Loucy (cell line): Measurements from ENCODE around the gene PLCG2.
"Not testable (repeated sequence)": the region's sequence is repeated elsewhere in the genome, so short reads cannot be mapped to it uniquely, and the experiment has no call there.

Experiments
- H2AFZ ChIP-seq: fragments of 200-600 bp; sonication (generic); 2 replicates; pipeline ENCODE4 v1.6.0; 2016; ENCODE audit warnings: antibody characterized with exemption, mild to moderate bottlenecking, low read length, moderate library complexity
- H3F3A ChIP-seq: fragments of 200-600 bp; 2 replicates; pipeline ENCODE4 v1.6.0; 2016; ENCODE audit warnings: antibody characterized with exemption, low read depth, mild to moderate bottlenecking
- H3K27me3 ChIP-seq: fragments of 200-600 bp; sonication (generic); 2 replicates; pipeline ENCODE4 v1.6.1; 2014; ENCODE audit warnings: low read length, mild to moderate bottlenecking; ENCODE audit not compliant: insufficient read depth, poor library complexity, severe bottlenecking
- H3K36me3 ChIP-seq: fragments of 200-600 bp; sonication (generic); 2 replicates; pipeline ENCODE4 v1.6.1; 2016; ENCODE audit warnings: low read length; ENCODE audit not compliant: insufficient read depth
- H3K4me1 ChIP-seq: fragments of 200-600 bp; sonication (generic); 2 replicates; pipeline ENCODE4 v1.5.1; 2014; ENCODE audit warnings: low read length, mild to moderate bottlenecking; ENCODE audit not compliant: insufficient read depth, poor library complexity, severe bottlenecking
- H3K4me2 ChIP-seq: fragments of 200-600 bp; sonication (generic); 2 replicates; pipeline ENCODE4 v1.6.0; 2014; ENCODE audit warnings: antibody characterized with exemption, low read length, low read depth, mild to moderate bottlenecking; ENCODE audit not compliant: poor library complexity, severe bottlenecking
- H3K4me3 ChIP-seq: fragments of 200-600 bp; sonication (generic); 2 replicates; pipeline ENCODE4 v1.5.1; 2014; ENCODE audit warnings: low read length, mild to moderate bottlenecking, mixed read lengths; ENCODE audit not compliant: poor library complexity, severe bottlenecking
- H3K79me2 ChIP-seq: fragments of 200-600 bp; sonication (generic); 2 replicates; pipeline ENCODE4 v1.6.1; 2014; ENCODE audit warnings: low read length; ENCODE audit not compliant: insufficient read depth
- H3K9ac ChIP-seq: fragments of 200-600 bp; sonication (generic); 2 replicates; pipeline ENCODE4 v1.6.0; 2014; ENCODE audit warnings: mild to moderate bottlenecking, low read depth, low read length, moderate library complexity; ENCODE audit not compliant: poor library complexity, severe bottlenecking
- H3K9me2 ChIP-seq: fragments of 200-600 bp; sonication (generic); replicated peaks from 2 replicates; pipeline ENCODE4 v1.6.1; 2016; ENCODE audit warnings: low read depth, low read length, mixed read lengths
- H3K9me3 ChIP-seq: fragments of 200-600 bp; sonication (generic); 2 replicates; pipeline ENCODE4 v1.6.1; 2014; ENCODE audit warnings: mild to moderate bottlenecking, antibody characterized with exemption, low read length, low read depth; ENCODE audit not compliant: insufficient read depth
- H4K20me1 ChIP-seq: fragments of 200-600 bp; sonication (generic); 2 replicates; pipeline ENCODE4 v1.6.0; 2014; ENCODE audit warnings: antibody characterized with exemption, low read length, mild to moderate bottlenecking; ENCODE audit not compliant: insufficient read depth, poor library complexity, severe bottlenecking
- CTCF ChIP-seq: fragments of 200-600 bp; sonication (generic); conservative IDR thresholded peaks from 2 replicates; pipeline ENCODE4 v1.5.1; 2014; ENCODE audit warnings: mild to moderate bottlenecking, antibody characterized with exemption, low read length
- EZH2phosphoT487 ChIP-seq: fragments of 200-600 bp; IDR thresholded peaks from 2 replicates; pipeline ENCODE4 v1.6.1; 2018; ENCODE audit warnings: antibody characterized with exemption, mild to moderate bottlenecking, moderate library complexity, borderline replicate concordance

The PLCG2 gene

GRCh38 chr16:81973737-81974136 lies 194.6 kb downstream of the PLCG2 start:
- H3K4me3 ChIP-seq, result no peak overlapping the region
- H3K9me2 ChIP-seq, result no peaks in the 10 kb centered on the region
- no peaks in the 10 kb centered on the region for H3K27me3 ChIP-seq
- H3K4me2 ChIP-seq, result no peak overlapping the region
- no peaks in the 10 kb centered on the region for H3K36me3 ChIP-seq
- H3K4me1 ChIP-seq, result no peaks in the 10 kb centered on the region
- no peak overlapping the region for H2AFZ ChIP-seq
- H3K9ac ChIP-seq, result no peak overlapping the region
- H3K79me2 ChIP-seq, result no peaks in the 10 kb centered on the region
- TF ChIP-seq EZH2phosphoT487, result no peak
- TF ChIP-seq CTCF, result no peak
- H4K20me1 ChIP-seq, result no peaks in the 10 kb centered on the region
- H3F3A ChIP-seq, result no peaks in the 10 kb centered on the region
- no peaks in the 10 kb centered on the region for H3K9me3 ChIP-seq

- H3K9me2 ChIP-seq, result no peaks in the 10 kb centered on the region
- TF ChIP-seq CTCF, result no peak
- no peak for TF ChIP-seq EZH2phosphoT487
Measured at GRCh38 chr16:81975637-81976036, 196.5 kb downstream of the PLCG2 start.

GRCh38 chr16:81977335-81977942 lies 198.3 kb downstream of the PLCG2 start:
- not testable (repeated sequence) for H3K27me3 ChIP-seq, H4K20me1 ChIP-seq, H3K4me3 ChIP-seq, H3K9me3 ChIP-seq, H3K79me2 ChIP-seq, H3F3A ChIP-seq, H3K4me1 ChIP-seq, H3K9ac ChIP-seq, H2AFZ ChIP-seq, H3K4me2 ChIP-seq, H3K36me3 ChIP-seq, H3K9me2 ChIP-seq

More at GRCh38 chr16:81975637-81976036, 196.5 kb downstream of the PLCG2 start:
- H3K27me3 ChIP-seq, result no peaks in the 10 kb centered on the region
- H3K4me2 ChIP-seq, result no peak overlapping the region
- no peaks in the 10 kb centered on the region for H4K20me1 ChIP-seq
- no peak overlapping the region for H3K4me3 ChIP-seq
- H3F3A ChIP-seq, result no peaks in the 10 kb centered on the region
- H2AFZ ChIP-seq, result no peak overlapping the region
- no peaks in the 10 kb centered on the region for H3K79me2 ChIP-seq
- H3K36me3 ChIP-seq, result no peaks in the 10 kb centered on the region
- H3K4me1 ChIP-seq, result no peaks in the 10 kb centered on the region
- no peaks in the 10 kb centered on the region for H3K9me3 ChIP-seq
- H3K9ac ChIP-seq, result no peak overlapping the region

- no peaks in the 10 kb centered on the region for H3K4me1 ChIP-seq
- H3K27me3 ChIP-seq, result no peaks in the 10 kb centered on the region
- no peaks in the 10 kb centered on the region for H3K36me3 ChIP-seq
- no peak overlapping the region for H3K9ac ChIP-seq
- no peak for TF ChIP-seq EZH2phosphoT487
- H3K4me3 ChIP-seq, result no peak overlapping the region
- no peak overlapping the region for H2AFZ ChIP-seq
- H3F3A ChIP-seq, result no peaks in the 10 kb centered on the region
- H3K9me3 ChIP-seq, result no peaks in the 10 kb centered on the region
- H4K20me1 ChIP-seq, result no peaks in the 10 kb centered on the region
- no peaks in the 10 kb centered on the region for H3K79me2 ChIP-seq
- no peak overlapping the region for H3K4me2 ChIP-seq
- no peaks in the 10 kb centered on the region for H3K9me2 ChIP-seq
Measured at GRCh38 chr16:81987121-81987520, 208.0 kb downstream of the PLCG2 start.
